Stimulated activated CD4-positive, alpha-beta T cell treated with anti-CD3 and anti-CD28 coated beads, Interleukin-12 subunit alpha, Interleukin-12 subunit beta, amount 100 ng/mL, for 48 hours (primary cell): ENCODE results near the gene PLXNA1.

Source experiments
- DNase-seq, 3 donors: peaks; one replicate each; pipeline ENCODE4 v3.0.0-alpha.2; 2020; ENCODE audit warnings: low read depth in 2 of 3, low spot score in 1 of 3

The PLXNA1 gene

DNA sequence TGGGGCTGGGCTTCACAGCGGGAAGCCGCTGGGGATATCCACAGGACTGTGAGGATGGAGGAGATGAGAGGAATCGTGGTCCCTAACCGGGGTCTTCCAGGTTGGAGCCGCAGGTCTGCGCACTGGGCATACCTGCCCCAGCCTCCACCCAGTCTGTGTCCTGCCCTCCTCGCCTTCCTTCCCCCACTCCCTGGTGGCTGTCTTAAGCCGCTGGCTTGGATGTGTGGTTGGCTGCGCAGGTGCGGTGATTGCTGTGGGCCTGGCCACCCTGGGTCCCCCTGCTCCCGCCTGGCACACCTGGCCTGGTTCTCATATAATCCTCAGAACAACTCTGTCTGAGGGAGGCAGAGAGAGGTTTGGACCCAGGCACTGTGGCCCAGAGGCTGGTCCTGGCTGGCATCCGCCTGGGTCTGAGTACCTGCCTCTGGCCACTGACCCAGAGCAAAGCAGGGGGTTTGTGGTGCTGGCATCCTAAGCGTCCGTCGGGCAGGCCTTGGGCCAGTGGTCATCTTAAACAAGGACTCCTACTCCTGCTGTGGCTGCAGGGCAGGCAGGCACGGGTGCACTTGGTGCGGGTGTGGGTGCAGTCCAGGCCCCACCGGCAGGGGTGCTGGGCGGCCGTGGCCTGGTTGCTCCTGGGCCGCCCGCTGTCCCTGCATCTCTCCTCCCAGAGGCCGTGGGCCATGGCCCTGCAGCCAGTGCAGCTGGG lies 18.7 kb downstream of the PLXNA1 start:
- DNase-seq: no peak

DNA sequence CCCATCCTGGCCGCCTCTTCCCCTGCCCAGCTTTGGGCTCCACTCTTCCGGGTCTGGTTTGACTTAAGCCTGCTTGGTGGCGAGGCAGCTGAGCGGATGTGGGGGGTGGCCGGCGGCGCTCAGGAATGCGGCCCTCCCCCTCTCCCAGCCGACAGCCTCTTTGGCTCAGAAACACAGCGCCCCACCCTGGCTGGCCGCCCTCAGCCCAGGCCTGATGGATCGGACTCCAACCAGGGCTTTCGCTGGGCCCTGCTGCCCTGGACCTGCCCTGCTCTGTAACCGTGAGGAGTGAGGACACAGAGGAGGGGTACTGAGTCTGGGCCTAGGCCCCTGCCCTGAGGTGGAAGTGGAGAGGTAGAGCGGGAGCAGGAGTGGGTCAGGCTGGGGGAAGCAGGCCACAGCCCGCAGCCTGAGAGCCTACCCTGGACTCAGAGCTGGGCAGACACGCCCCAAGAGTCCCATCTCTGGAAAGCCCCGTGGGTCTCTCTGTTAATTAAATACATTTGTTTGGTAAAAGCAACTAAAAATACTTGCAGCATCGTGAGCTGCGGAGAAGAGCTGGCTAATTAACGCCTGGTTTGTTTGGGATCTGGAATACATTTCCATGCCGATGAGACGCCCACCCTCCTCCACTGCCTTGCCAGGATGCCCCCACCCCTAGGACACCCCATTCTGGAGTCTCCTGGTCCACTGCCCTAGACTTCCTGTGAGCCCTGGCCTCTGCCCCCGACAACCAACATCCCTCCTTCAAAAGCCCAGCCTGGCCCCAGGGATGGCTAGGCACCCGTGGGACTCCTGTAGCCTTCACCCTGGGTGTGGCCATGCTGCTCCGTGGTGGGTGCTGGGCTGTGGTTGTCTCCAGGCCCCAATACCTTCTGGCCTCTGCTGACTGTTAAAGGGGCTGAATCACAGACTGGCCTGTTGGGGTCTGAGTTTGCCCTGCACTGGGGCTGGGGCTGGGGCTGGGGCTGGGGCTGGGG lies 19.6 kb downstream of the PLXNA1 start:
- DNase-seq: no peak

DNA sequence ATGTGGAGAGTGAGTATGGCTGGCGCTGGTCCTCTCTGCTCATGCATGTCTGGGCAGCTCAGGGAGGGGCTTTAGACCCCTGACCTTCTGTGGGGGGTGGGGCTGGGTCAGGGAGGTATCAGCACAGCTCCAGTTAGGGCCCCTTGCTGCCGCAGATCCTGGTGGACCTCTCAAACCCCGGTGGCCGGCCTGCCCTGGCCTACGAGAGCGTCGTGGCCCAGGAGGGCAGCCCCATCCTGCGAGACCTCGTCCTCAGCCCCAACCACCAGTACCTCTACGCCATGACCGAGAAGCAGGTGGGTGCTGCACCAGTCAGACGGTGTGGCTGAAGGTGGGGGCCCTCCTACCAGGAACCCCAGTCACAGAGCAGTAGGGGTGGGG lies 20.2 kb downstream of the PLXNA1 start:
- no peak for DNase-seq

DNA sequence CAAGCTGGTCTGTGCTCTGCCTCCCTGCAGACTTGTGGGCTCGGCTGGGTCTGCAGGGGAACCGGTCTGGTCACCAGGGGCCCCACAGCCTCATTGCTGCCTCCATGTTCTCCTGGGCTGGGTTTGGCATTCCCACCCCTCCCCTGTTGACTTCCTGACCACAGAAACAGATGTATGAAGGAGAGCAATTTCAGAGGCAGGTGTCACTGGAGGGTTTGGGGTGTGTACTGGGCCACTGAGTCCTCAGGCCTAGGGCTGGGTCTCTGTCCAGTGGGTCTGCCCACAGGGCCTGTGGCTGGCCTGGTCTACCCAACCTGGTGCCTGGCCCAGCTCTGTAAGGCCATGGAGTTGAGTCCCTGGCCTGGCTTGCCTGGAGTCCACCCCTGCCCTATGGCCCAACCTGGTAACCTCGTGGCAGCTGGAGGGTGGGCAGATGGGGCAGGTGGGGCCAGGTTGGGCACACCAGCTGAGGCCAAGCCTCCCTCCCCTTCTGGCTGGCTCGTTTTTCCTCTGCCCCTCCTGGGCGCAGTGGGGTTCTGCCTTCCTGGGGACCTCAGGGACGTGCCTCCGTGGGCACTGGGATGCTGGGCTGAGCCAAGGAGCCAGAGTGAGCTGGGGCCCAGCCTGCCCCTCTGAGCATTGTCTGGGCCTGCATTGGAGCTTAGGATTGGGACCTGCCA lies 20.8 kb downstream of the PLXNA1 start:
- DNase-seq: no peak

DNA sequence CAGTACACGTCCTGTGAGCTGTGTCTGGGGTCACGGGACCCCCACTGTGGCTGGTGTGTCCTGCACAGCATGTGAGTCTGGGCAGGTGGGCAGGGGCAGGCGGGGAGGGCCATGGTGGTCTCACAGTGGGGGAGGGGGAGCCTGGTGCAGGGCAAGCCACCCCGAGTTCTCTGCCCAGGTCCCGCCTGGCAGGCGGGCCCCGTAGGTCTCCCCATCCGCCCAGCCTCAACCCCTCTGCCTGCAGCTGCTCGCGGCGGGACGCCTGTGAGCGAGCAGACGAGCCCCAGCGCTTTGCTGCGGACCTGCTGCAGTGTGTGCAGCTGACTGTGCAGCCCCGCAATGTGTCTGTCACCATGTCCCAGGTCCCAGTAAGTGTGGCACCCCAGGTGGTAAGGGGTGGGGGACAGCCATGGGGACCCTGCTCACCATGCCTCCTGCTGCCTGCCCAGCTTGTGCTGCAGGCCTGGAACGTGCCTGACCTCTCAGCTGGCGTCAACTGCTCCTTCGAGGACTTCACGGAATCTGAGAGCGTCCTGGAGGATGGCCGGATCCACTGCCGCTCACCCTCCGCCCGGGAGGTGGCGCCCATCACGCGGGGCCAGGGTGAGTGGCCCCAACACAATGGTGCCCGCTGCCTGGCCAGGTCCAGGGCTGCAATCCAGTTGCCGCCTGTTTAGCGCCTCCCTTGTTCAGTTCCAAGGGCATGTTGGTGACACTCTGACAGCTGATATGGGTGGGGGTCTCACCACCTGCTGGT lies 21.9 kb downstream of the PLXNA1 start:
- no peak for DNase-seq

DNA sequence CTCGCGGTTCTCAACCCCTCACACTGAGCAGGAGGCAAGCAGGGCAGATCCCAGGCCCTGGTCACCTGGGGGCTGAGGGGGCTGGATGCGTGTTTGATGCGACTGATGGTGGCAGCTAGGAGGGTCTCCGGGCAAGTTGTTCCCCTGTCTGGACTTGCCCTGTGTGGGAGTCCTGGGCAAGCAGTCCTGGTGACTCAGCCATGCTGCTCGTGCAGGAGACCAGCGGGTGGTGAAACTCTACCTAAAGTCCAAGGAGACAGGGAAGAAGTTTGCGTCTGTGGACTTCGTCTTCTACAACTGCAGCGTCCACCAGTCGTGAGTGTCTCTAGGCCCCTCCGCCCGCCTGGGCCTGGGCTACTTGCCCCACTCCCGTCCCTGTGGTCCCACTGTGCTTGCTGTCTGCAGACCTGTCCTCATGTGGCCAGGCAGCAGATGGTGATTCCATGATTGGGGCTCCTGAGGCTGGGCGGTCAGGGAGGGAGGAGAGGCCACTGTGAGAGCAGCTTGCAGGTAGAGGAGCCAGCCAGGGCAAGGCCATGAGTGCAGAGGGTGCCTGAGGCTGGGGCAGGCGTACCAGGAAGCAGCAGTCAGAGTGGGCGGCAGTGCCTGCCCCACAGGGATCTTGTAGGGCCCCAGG lies 23.1 kb downstream of the PLXNA1 start:
- no peak for DNase-seq

DNA sequence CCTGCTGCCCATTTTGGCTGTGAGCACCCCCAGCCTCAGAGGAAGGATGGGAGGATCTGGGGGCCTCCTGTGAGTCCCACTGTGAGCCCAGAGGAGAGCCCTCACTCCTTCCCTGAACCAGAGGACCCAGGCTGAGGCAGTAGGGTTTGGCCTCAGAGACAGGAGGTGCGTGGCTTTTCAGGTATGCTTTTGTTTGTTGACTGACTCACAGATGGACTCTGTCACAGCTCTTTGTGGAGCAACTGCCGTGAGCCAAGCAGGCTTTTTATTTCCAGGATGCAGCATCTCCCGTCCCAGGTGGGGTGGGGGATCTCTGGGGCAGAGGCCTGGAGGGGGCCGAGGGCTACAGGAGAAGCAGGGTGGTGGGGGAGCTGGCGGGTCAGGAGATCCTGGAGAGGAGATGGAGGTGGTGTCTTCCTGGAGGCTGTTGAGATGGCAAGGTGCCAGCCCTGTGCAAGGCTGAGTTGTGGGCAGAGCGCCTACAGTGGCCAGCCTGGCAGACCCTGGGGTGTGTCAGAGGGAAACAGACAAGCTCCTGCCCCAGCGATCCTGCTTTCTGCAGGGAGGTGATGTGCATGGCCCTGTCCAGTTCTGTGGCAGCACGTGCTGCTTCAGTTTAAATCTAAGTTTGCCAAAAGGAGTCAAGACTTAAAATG lies 24.0 kb downstream of the PLXNA1 start:
- DNase-seq: no peak

DNA sequence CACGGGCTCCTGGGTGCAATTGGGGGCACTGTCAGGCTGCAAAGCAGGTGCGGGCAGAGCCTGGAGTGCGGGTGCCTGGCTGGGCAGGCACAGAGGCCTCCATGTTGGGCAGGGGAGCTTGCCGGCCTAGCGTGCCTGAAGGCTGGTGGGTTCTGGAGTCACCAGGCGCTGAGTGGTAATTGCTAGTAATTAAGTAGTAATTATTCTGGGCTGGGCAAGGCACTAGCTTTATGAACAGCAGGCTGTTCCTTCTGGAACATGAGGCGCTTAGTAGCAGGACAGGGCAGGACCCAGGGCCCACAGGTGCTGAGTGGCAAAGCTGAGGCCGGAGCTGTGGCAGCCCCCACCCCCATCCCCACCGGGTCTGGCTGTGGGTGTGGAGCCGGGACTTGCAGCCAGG lies 25.3 kb downstream of the PLXNA1 start:
- no peak for DNase-seq

DNA sequence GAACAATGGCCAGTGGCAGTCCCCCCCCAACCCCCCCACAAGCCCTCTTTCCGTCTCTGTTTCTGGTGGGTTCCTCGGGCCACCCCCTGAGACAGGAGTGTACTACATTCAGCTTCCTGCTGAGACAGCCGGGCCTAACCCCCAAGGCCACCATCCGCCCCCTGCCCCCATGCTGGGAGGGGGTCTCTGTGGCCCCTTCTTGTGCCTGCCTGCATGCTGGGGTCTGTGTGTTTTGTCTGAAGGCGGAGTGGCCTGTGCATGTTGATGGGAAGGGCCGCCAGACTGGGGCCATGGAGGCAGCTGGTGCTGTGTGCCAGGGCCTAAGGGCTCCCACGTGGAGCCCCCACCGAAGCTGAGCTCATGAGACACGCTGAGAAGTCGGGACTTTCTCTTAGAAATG lies 26.6 kb downstream of the PLXNA1 start:
- no peak for DNase-seq

DNA sequence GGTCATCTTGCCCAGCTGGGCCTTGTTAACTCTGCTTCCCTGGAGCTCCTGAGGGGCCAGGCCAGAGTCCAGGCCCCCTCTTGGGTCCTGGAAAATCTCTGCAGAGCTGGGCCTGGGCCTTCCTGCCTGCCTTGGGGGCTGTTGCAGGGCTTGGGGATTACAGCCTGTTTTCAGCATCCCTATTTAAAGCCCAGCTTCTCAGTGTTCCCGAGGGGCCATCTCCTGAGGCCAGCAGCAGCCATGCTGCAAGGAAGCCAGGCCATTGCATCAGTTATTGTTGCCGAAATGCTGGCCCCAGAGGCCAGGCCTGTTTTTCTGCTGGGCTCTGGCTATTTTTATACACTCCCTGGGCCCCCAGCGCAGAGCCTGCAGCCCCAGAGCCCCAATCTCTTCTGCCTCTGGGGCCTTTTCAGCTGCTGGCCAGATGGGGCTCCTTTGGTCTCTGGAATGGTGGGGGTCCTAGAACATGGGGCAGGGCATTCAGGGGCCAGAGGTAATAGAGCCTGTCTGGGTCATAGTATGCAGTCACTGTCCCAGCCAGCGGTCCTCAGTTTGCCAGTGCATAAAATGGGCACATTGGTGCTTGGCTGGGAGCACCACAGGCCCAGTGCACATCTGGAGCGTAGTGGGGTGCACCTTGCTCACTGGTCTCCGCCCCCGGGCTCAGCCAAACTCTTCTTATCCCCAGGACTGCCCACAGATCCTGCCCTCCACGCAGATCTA lies 28.5 kb downstream of the PLXNA1 start:
- no peak for DNase-seq

DNA sequence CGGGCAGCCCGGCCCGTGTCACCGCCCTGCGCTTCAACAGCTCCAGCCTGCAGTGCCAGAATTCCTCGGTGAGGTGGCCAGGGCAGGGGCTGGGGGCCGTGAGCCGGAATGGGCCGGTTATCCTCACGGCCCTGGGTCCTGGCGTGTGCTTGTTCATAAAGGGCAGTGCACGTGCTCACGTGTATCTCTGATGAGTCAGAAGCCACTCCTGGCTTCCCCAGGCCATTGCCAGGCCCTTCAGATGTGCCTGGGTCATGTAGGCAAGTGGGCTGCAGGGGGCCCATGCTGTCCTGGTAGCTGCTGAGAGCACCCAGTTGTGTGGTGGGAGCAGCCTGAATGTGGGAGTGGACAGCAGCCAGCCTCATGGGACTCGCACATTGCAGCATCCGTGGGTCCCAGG lies 29.2 kb downstream of the PLXNA1 start:
- DNase-seq: no peak

DNA sequence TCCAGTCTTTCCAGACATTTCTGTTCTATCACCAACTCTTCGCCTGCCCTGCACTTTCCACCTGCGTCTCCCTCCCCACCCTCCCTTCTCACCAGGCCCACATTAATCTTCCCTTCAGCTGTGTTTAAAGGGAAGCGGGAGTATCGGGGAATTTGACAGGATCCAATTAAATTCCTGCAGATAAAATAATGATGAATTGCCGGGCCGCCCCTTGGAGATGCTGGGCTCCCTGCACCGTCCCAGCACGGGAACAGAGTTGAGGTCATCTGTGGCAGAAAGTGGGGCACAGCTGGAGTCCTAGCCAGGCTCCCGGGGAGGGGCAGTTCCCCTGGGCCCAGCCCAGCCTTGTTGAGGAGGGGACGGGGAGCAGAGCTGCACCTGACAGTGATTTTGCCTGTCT lies 30.3 kb downstream of the PLXNA1 start:
- no peak for DNase-seq

DNA sequence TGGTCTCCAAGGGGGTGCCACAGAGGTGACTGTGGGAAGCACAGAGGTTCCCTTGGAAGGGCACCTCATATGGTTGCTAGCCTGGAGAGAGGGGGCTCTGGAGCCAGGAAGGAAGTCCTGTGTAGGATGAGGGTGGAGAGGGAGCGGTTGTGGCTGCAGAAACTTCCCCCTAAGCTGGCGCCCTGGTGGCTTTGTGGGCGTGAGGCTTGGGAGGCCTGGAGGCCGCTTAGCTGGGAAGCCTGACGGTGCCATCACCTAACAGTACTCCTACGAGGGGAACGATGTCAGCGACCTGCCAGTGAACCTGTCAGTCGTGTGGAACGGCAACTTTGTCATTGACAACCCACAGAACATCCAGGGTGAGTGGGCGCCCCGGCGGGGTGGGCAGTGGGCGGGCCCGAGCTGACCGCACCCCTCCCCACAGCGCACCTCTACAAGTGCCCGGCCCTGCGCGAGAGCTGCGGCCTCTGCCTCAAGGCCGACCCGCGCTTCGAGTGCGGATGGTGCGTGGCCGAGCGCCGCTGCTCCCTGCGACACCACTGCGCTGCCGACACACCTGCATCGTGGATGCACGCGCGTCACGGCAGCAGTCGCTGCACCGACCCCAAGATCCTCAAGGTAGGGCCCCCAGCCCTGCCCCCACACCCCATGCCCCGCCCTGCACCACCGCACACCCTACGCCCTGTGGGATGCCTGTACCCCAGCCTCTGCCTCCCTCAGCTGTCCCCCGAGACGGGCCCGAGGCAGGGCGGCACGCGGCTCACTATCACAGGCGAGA lies 31.0 kb downstream of the PLXNA1 start:
- DNase-seq: no peak

DNA sequence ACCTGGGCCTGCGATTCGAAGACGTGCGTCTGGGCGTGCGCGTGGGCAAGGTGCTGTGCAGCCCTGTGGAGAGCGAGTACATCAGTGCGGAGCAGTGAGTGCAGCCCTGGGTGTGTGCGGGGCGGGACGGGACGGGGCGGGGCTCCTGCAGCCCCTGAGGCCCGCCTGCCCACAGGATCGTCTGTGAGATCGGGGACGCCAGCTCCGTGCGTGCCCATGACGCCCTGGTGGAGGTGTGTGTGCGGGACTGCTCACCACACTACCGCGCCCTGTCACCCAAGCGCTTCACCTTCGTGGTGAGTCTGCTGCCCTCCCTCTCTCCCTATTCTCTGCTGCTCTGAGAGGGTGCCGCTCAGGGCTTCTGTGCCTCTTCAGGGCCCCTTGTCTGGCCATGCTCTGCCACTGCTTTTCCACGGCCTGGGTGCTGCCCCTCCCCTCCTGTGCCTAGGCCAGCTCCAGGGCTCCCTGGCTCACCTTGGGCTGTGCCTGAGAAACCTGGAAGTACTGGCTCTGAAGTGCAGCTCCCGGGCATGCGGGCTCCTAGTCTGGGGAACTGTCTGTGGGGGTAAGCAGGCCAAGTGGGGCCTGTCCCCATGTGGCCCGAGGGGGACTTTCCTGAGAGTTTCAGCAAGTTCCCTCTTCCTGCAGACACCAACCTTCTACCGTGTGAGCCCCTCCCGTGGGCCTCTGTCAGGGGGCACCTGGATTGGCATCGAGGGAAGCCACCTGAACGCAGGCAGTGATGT lies 31.8 kb downstream of the PLXNA1 start:
- DNase-seq: no peak

DNA sequence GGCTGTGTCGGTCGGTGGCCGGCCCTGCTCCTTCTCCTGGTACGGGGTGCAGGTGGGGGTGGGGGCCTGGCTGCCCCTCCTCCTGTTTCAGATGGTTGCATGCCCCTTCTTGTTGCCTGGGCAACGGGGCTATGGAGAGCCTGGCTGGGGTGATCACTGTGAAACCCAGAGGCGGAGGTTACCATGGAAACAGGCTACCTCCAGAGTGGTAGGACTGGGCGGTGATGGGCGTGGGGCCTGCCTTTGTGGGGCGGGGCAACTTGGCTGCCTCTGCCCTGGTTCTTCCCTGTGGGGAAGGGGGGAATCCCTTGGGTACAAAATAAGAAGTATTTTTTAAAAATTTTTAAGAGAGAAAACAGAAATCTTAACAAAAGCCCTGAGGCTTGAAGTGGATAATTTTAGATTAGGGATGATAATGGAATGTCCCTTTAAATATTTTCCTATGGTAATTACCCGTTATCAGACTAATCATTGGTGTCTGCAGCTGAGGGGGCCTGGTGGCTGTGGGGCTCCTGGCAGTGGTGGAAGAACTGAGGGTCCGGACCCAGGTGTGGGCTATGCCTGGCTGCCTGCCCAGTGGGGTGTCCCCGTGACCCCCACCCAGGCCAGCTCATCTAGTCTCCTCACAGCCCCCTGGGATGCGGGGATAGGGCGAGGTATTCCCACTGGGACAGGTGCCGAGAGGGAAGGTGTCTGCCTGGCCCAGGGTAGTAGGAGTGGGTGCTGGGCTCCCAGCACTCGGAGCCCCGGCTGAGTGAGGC lies 32.5 kb downstream of the PLXNA1 start:
- no peak for DNase-seq

DNA sequence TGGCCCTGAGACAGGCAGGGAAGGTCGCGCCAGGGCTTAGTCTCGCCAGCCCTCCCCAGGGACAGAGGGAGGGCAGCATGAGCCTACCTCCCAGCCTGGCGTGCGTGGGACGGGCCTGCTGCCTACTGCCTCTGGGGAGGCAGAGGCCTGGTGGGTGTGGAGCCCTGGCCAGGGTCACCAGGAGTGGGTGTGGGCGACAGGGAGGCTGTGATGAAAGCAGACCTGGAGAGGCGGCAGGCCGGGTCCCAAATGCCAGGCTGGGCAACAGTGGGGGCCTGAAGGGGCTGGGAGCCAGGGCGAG lies 33.1 kb downstream of the PLXNA1 start:
- no peak for DNase-seq

DNA sequence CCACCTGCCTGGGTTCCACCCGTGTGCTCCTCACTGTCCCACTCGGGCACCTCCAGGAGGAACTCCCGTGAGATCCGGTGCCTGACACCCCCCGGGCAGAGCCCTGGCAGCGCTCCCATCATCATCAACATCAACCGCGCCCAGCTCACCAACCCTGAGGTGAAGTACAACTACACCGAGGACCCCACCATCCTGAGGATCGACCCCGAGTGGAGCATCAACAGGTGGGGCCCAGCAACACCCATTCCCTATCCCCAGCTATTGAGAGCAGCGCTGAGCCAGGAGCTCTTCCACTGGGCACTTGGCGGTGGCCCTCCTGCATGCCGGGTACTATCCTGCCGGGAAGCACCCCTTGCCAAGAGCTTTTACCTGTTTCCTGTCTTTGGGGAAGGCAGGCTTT lies 33.5 kb downstream of the PLXNA1 start:
- DNase-seq: no peak

DNA sequence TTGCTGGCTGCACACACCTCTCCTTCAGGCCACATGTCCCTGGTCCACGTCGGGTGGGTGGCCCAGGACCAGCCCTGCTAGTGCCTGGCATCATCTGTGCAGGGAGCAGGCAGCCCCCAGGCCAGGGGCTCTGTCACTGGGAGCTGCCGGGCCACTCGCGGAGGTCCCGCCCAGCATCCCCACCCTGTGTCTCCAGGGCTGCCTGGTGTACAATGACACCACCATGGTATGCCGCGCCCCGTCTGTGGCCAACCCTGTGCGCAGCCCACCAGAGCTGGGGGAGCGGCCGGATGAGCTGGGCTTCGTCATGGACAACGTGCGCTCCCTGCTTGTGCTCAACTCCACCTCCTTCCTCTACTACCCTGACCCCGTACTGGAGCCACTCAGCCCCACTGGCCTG lies 34.3 kb downstream of the PLXNA1 start:
- no peak for DNase-seq
